K562 (cell line): ENCODE data around the gene VPS45. TPM values are rescaled to one million over a fixed set of nuclear protein-coding genes. Genes with fewer than 3 reads are reported as not detected.

Experiments
- ATAC-seq: fragments of 200-7000 bp; cut with Tn5 transposase; 3 replicates; pipeline ENCODE4 v1.9.1; 2020; ENCODE audit warnings: moderate library complexity
- BruUV-seq: library from RNA; stranded (reverse); fragments of 400-500 nt; replicated peaks from 2 replicates; lab custom pipeline; 2021; lab: Mats Ljungman, UMichigan
- CTCF ChIA-PET: fragments of 300-600 bp; formaldehyde crosslinking; extraction: SDS; loops from one replicate; lab custom pipeline; 2021; ENCODE audit warnings: low intra/inter-chr PET ratio; lab: Yijun Ruan, JAX
- POLR2A ChIA-PET: fragments of 300-600, 350-650 bp; sonication (Branson Sonifier 250); formaldehyde crosslinking; extraction: SDS; loops from one replicate; lab custom pipeline; 2021; ENCODE audit warnings: antibody characterized with exemption, inconsistent platforms; lab: Yijun Ruan, JAX
- DNase-seq, 4 experiments: peaks; one replicate each; pipeline versions ENCODE4 v3.0.0 to v3.0.0-alpha.2; 2011 to 2018; ENCODE audit warnings: low spot score in 3 of 4, mixed read lengths in 3 of 4; ENCODE audit errors: extremely low read depth in 1 of 4
- FAIRE-seq: peaks from 2 replicates; lab custom pipeline; 2011; peaks lifted over from hg19 to GRCh38; lab: Jason Lieb, UNC
- H2AFZ ChIP-seq: 2 replicates; pipeline ENCODE4 v1.6.0; 2011; ENCODE audit warnings: low read depth, low read length, control low read depth, inconsistent platforms
- H3K27ac ChIP-seq: fragments of 200-600 bp; 3 replicates; pipeline ENCODE4 v1.8.0; 2011; ENCODE audit warnings: low read depth, mild to moderate bottlenecking, control low read depth, inconsistent platforms, low read length, moderate library complexity, mixed read lengths; ENCODE audit errors: extremely low read depth
- H3K27me3 ChIP-seq, 2 experiments: fragments of 300-600 bp in 1 of 2; 2 replicates in 1 of 2; 3 replicates in 1 of 2; pipeline versions ENCODE4 v1.6.0 to v1.8.0; 2011; ENCODE audit warnings: inconsistent platforms in 2 of 2, low read length in 2 of 2, mild to moderate bottlenecking in 1 of 2, mixed read lengths in 1 of 2, moderate library complexity in 1 of 2; ENCODE audit not compliant: control insufficient read depth in 2 of 2, insufficient read depth in 2 of 2
- H3K36me3 ChIP-seq: fragments of 300-600 bp; 3 replicates; pipeline ENCODE4 v1.8.0; 2011; ENCODE audit warnings: mild to moderate bottlenecking, low read length, inconsistent platforms; ENCODE audit not compliant: control insufficient read depth, insufficient read depth
- H3K4me1 ChIP-seq, 2 experiments: fragments of 200-600 bp in 1 of 2; replicated peaks in 1 of 2; 2 replicates in 1 of 2; 3 replicates in 1 of 2; pipeline versions ENCODE4 v1.5.1 to v1.8.0; 2011; ENCODE audit warnings: inconsistent platforms in 2 of 2, low read length in 2 of 2, mild to moderate bottlenecking in 1 of 2, mixed read lengths in 1 of 2, moderate library complexity in 1 of 2; ENCODE audit not compliant: control insufficient read depth in 2 of 2, insufficient read depth in 2 of 2
- H3K4me2 ChIP-seq: 2 replicates; pipeline ENCODE4 v1.6.1; 2011; ENCODE audit warnings: low read length, control low read depth, inconsistent platforms, mixed read lengths; ENCODE audit not compliant: insufficient read depth
- H3K4me3 ChIP-seq: fragments of 200-600 bp; sonication (generic), shearing (Covaris generic); 2 replicates; pipeline ENCODE4 v1.5.1; 2016; ENCODE audit warnings: control low read depth, inconsistent platforms
- H3K79me2 ChIP-seq: fragments of 200-600 bp; 3 replicates; pipeline ENCODE4 v1.8.0; 2011; ENCODE audit warnings: low read length, inconsistent platforms; ENCODE audit not compliant: control insufficient read depth, insufficient read depth
- H3K9ac ChIP-seq, 2 experiments: 2 replicates each; pipeline versions ENCODE4 v1.6.0 to v1.6.1; 2011; ENCODE audit warnings: low read depth in 2 of 2, low read length in 2 of 2, control low read depth in 1 of 2, inconsistent platforms in 1 of 2, mild to moderate bottlenecking in 1 of 2, mixed read lengths in 1 of 2; ENCODE audit not compliant: insufficient read depth in 1 of 2
- H3K9me1 ChIP-seq: one replicate; pipeline ENCODE4 v1.6.0; 2011; ENCODE audit warnings: inconsistent platforms, mild to moderate bottlenecking, low read length, moderate library complexity; ENCODE audit not compliant: control insufficient read depth, insufficient read depth
- H3K9me3 ChIP-seq: replicated peaks from 2 replicates; pipeline ENCODE4 v1.5.1; 2011; ENCODE audit warnings: low read depth, low read length, inconsistent platforms; ENCODE audit not compliant: control insufficient read depth, insufficient read depth
- H4K20me1 ChIP-seq: replicated peaks from 2 replicates; pipeline ENCODE4 v1.6.1; 2011; ENCODE audit warnings: low read length, inconsistent platforms, mixed read lengths; ENCODE audit not compliant: control insufficient read depth, insufficient read depth
- BRD4 ChIP-seq: fragments of 200-600 bp; sonication (generic); IDR thresholded peaks from 2 replicates; pipeline ENCODE4 v1.6.1; 2017; ENCODE audit warnings: inconsistent platforms
- CBX3 ChIP-seq, 2 experiments: IDR thresholded peaks; 1 replicate in 1 of 2; 2 replicates in 1 of 2; pipeline ENCODE4 v1.6.1; 2012; ENCODE audit warnings: inconsistent platforms in 2 of 2, low read length in 2 of 2, borderline replicate concordance in 1 of 2, control low read depth in 1 of 2
- CXXC5 ChIP-seq: fragments of 250-450 bp; sonication (Bioruptor Pico); IDR thresholded peaks from 2 replicates; pipeline ENCODE4 v1.8.0; 2022; ENCODE audit warnings: inconsistent platforms, mild to moderate bottlenecking, moderate library complexity
- E2F6 ChIP-seq, 2 experiments: IDR thresholded peaks; 2 replicates each; pipeline ENCODE4 v1.6.1; 2011; ENCODE audit warnings: borderline replicate concordance in 1 of 2, control low read depth in 1 of 2, low read depth in 1 of 2, low read length in 1 of 2, mild to moderate bottlenecking in 1 of 2, mixed read lengths in 1 of 2, moderate library complexity in 1 of 2; ENCODE audit not compliant: insufficient read depth in 1 of 2, insufficient read length in 1 of 2, poor library complexity in 1 of 2, severe bottlenecking in 1 of 2; ENCODE audit errors: extremely low read depth in 1 of 2
- ELF4 ChIP-seq: fragments of 450-650 bp; formaldehyde crosslinking; IDR thresholded peaks from 2 replicates; pipeline ENCODE4 v1.4.0; 2022; ENCODE audit warnings: missing genetic modification characterization
- HNRNPK ChIP-seq: fragments of 200-400 bp; formaldehyde crosslinking; IDR thresholded peaks from one replicate; pipeline ENCODE4 v1.6.1; 2018; ENCODE audit warnings: mild to moderate bottlenecking, low read depth, low read length; ENCODE audit not compliant: poor library complexity, severe bottlenecking
- KAT8 ChIP-seq: fragments of 450-650 bp; IDR thresholded peaks from 2 replicates; pipeline ENCODE4 v1.6.1; 2016; ENCODE audit warnings: low read depth, mild to moderate bottlenecking
- MEF2D ChIP-seq: conservative IDR thresholded peaks from 2 replicates; pipeline ENCODE4 v1.6.1; 2016; ENCODE audit warnings: low read depth, missing genetic modification characterization, missing compliant biosample characterization
- MNT ChIP-seq, 2 experiments: fragments of 450-650 bp; conservative IDR thresholded peaks; 2 replicates each; pipeline ENCODE4 v1.6.1; 2017; ENCODE audit warnings: mild to moderate bottlenecking in 2 of 2, moderate library complexity in 2 of 2
- NFRKB ChIP-seq: fragments of 450-650 bp; IDR thresholded peaks from 2 replicates; pipeline ENCODE4 v1.6.1; 2016; ENCODE audit warnings: low read depth
- POLR2G ChIP-seq: fragments of 200-400 bp; formaldehyde crosslinking; IDR thresholded peaks from 2 replicates; pipeline ENCODE4 v1.6.1; 2017; ENCODE audit warnings: low read depth, mild to moderate bottlenecking, antibody characterized with exemption, low read length, moderate library complexity
- RAD21 ChIP-seq, 2 experiments: fragments of 250-450 bp in 1 of 2; fragments of 450-650 bp in 1 of 2; sonication (Bioruptor Pico) in 1 of 2; formaldehyde crosslinking in 1 of 2; IDR thresholded peaks in 1 of 2; conservative IDR thresholded peaks in 1 of 2; 2 replicates each; pipeline versions ENCODE4 v1.4.0 to v1.8.0; 2020 to 2022; ENCODE audit warnings: mild to moderate bottlenecking in 2 of 2, moderate library complexity in 1 of 2
- RCOR1 ChIP-seq, 2 experiments: IDR thresholded peaks; 2 replicates each; pipeline ENCODE4 v1.6.1; 2012; ENCODE audit warnings: low read depth in 2 of 2, low read length in 2 of 2, borderline replicate concordance in 1 of 2, improper control_type of control experiment in 1 of 2
- SRSF3 ChIP-seq: fragments of 200-400 bp; formaldehyde crosslinking; IDR thresholded peaks from 2 replicates; pipeline ENCODE4 v1.6.1; 2016; ENCODE audit warnings: mild to moderate bottlenecking, low read length, moderate library complexity; ENCODE audit not compliant: insufficient read depth
- ZNF316 ChIP-seq: fragments of 450-650 bp; IDR thresholded peaks from 2 replicates; pipeline ENCODE4 v1.6.1; 2016
- ZNF830 ChIP-seq: fragments of 250-450 bp; sonication (Bioruptor Pico); IDR thresholded peaks from 2 replicates; pipeline ENCODE4 v1.5.0; 2021; ENCODE audit warnings: mild to moderate bottlenecking
- WGBS: fragments of 100-300 bp; shearing (Covaris generic); methylation state at CpG from one replicate; pipeline ENCODE4 v1.1.6; 2016; ENCODE audit warnings: low coverage, mixed read lengths; ENCODE audit not compliant: insufficient coverage; ENCODE audit errors: missing lambda C conversion rate; 5-methylcytosine and 5-hydroxymethylcytosine counted together
- in situ Hi-C: fragments of 300-500 bp; cut with MboI; formaldehyde crosslinking; loops from 4 replicates; pipeline ENCODE4 v1.15.0; 2018; ENCODE audit warnings: inconsistent platforms, mixed read lengths
- intact Hi-C: fragments of 100-400 bp; cut with micrococcal nuclease; formaldehyde crosslinking; loops from 2 replicates; pipeline ENCODE4 v1.14.2; 2022
- polyA plus RNA-seq, 8 experiments: library from polyadenylated mRNA; depleted of rRNA in 4 of 8; stranded (reverse) in 5 of 8; unstranded in 3 of 8; fragments of >200 nt; fragmentation: Nextera tagmentation in 2 of 8; fragmentation: Illumina TruSeq in 1 of 8; extraction: Ambion mirVana in 2 of 8; extraction: Trizol in 1 of 8; gene quantifications; 2 replicates each; pipeline versions ENCODE4 v1.2.1 to v1.2.3, GENCODE V29; 2011 to 2014; ENCODE audit warnings: inconsistent platforms in 1 of 8, missing spikeins in 1 of 8
- total RNA-seq, 7 experiments: library from RNA; depleted of rRNA in 6 of 7; stranded (reverse); fragments of >200 nt in 6 of 7; fragmentation: Illumina TruSeq in 2 of 7; extraction: Trizol in 2 of 7; gene quantifications; 2 replicates each; pipeline versions ENCODE4 v1.2.1 to v1.2.3, GENCODE V29; 2011 to 2021; ENCODE audit warnings: low replicate concordance in 1 of 7

Gene VPS45
- total and polyA plus RNA-seq, 9 of the 15 experiments (the other 6 are each of a cell fraction or from before 2014, with no cell fraction given) = 17.9 to 48.2 (median 34.4) TPM

- TF ChIP-seq NFRKB = 0 out of 2 replicates have a peak, but pooled peaks have one; percentile 18
- no peak for TF ChIP-seq RCOR1 (IDR thresholded peaks at IDR 0.05; ENCODE audit: borderline replicate concordance in 1 of 2, low read depth in 2 of 2, low read length in 2 of 2)
These were observed 94.9 kb downstream of the VPS45 start (continued) for GRCh38 chr1:150162582-150162861.

- H3K9ac ChIP-seq = peak overlapping the region; percentile 61 to 82; a peak in 3 of 4 replicates
- H3K27ac ChIP-seq = peak overlapping the region; percentile 95
- peak overlapping the region; percentile 91 for H2AFZ ChIP-seq
- peak overlapping the region; percentile 86 for H3K4me2 ChIP-seq
- FAIRE-seq (peak; percentile 98), DNase-seq (peak; percentile 83 to 95 (median 89)), ATAC-seq (peak; percentile 93)
- peak overlapping the region; percentile 7; the same call in 1 of the 2 replicates for H3K4me3 ChIP-seq
- ChIA-PET CTCF (interaction anchor here (0.6 to 1.1 kb wide), 2 partner anchors 14 to 90 kb away, joined by 3 read pairs; no protein-coding TSS in a partner anchor), POLR2A (interaction anchor here (0.6 to 6.1 kb wide), 10 partner anchors 11 to 278 kb away, joined by 3 to 57 read pairs (median 4); partner anchors contain the start of gene PLEKHO1)
- BruUV-seq = TSS peak; percentile 99
- no peaks in the 10 kb centered on the region for H3K9me3 ChIP-seq
- peaks cover 3% of the 10 kb centered on the region for H3K9me1 ChIP-seq
- H3K36me3 ChIP-seq = no peaks in the 10 kb centered on the region; the same call in 1 of the 3 replicates
- 1% methylated on average over 14 of the region's 14 CpGs for WGBS
- no peaks in the 10 kb centered on the region for H3K27me3 ChIP-seq
- intact Hi-C loops = loop anchor here (10.0 kb wide), 1 partner anchor 268 kb away; the partner anchor contains the start of gene BOLA1
- in situ Hi-C loops = no loop called here
- H3K4me1 ChIP-seq = peaks cover 27 to 53% of the 10 kb centered on the region in 2 experiments
- H3K79me2 ChIP-seq = no peaks in the 10 kb centered on the region
- no peaks in the 10 kb centered on the region for H4K20me1 ChIP-seq
- TF ChIP-seq ZNF316 (peak; percentile 18; the same call in 1 of the 2 replicates), CBX3 (IDR thresholded peaks at IDR 0.05; ENCODE audit: borderline replicate concordance in 1 of 2, low read length in 2 of 2) (peak in 1 of 2 experiments; percentile 77; a peak in 1 of 3 replicates), MNT (conservative IDR thresholded peaks at IDR 0.05) (peak; percentile 37 to 69; a peak in 2 of 4 replicates), RAD21 (CRISPR knock-in tag; conservative IDR thresholded peaks at IDR 0.05 in 1 of 2, IDR thresholded peaks at IDR 0.05 in 1 of 2) (0 out of 4 replicates have a peak, but pooled peaks of 1 of the 2 experiments have one; percentile 13), HNRNPK (no peak), KAT8 (no peak), MEF2D (tag) (peak; percentile 36; the same call in 1 of the 2 replicates), BRD4 (peak; percentile 80; the same call in 1 of the 2 replicates), E2F6 (IDR thresholded peaks at IDR 0.05; ENCODE audit: borderline replicate concordance in 1 of 2, extremely low read depth in 1 of 2, insufficient read depth in 1 of 2, insufficient read length in 1 of 2, low read depth in 1 of 2, low read length in 1 of 2, poor library complexity in 1 of 2, severe bottlenecking in 1 of 2) (peak; percentile 82 to 90), ELF4 (peak; percentile 72; the same call in 1 of the 2 replicates), CXXC5 (peak; percentile 30), POLR2G (peak; percentile 38; the same call in 1 of the 2 replicates), ZNF830 (CRISPR knock-in tag) (no peak), SRSF3 (no peak)
These were observed 95.5 kb downstream of the VPS45 start for GRCh38 chr1:150162862-150163706.
